Cortex of kidney (tissue), 1 donor: ENCODE measurements around the gene LRRN2.
"Not testable (repeated sequence)": the region's sequence is repeated elsewhere in the genome, so short reads cannot be mapped to it uniquely, and the experiment has no call there.

Experiments
- DNase-seq: peaks from one replicate; lab custom pipeline; 2025; lab: John Stamatoyannopoulos, UW

The LRRN2 gene

GRCh38 chr1:204692325-204692840 is 6.8 kb upstream of the LRRN2 start:
- DNase-seq: no peak

GRCh38 chr1:204691328-204691730 is 5.8 kb upstream of the LRRN2 start:
- DNase-seq: not testable (repeated sequence)

GRCh38 chr1:204688776-204689175 is 3.2 kb upstream of the LRRN2 start:
- DNase-seq: no peak

- DNase-seq: no peak
Observed at GRCh38 chr1:204688007-204688406, 2.5 kb upstream of the LRRN2 start.

- no peak for DNase-seq
Observed at GRCh38 chr1:204684571-204685235, 835 bp downstream of the LRRN2 start.

GRCh38 chr1:204684206-204684570 is 1.4 kb downstream of the LRRN2 start:
- DNase-seq: no peak

GRCh38 chr1:204683284-204684205 is 2.0 kb downstream of the LRRN2 start:
- no peak for DNase-seq

- DNase-seq: no peak
Observed at GRCh38 chr1:204680461-204680860, 5.1 kb downstream of the LRRN2 start.

- no peak for DNase-seq
Observed at GRCh38 chr1:204680051-204680450, 5.5 kb downstream of the LRRN2 start.

- no peak for DNase-seq
Observed at GRCh38 chr1:204678721-204679475, 6.6 kb downstream of the LRRN2 start.

- DNase-seq: no peak
Observed at GRCh38 chr1:204677864-204678263, 7.7 kb downstream of the LRRN2 start.

GRCh38 chr1:204676043-204676442 is 9.5 kb downstream of the LRRN2 start:
- DNase-seq: no peak

GRCh38 chr1:204673909-204674649 is 11.5 kb downstream of the LRRN2 start:
- no peak for DNase-seq

GRCh38 chr1:204673209-204673608 is 12.3 kb downstream of the LRRN2 start:
- no peak for DNase-seq

GRCh38 chr1:204672482-204673121 is 12.9 kb downstream of the LRRN2 start:
- no peak for DNase-seq

- DNase-seq: no peak
Observed at GRCh38 chr1:204672069-204672468, 13.5 kb downstream of the LRRN2 start.

- DNase-seq: no peak
Observed at GRCh38 chr1:204670152-204670927, 15.2 kb downstream of the LRRN2 start.

GRCh38 chr1:204669579-204669978 is 16.0 kb downstream of the LRRN2 start:
- DNase-seq: no peak

- DNase-seq: no peak
Observed at GRCh38 chr1:204664384-204664651, 21.2 kb downstream of the LRRN2 start.

- DNase-seq: no peak
Observed at GRCh38 chr1:204663644-204664383, 21.7 kb downstream of the LRRN2 start.
